ENCODE results near the gene POP5.

DNA sequence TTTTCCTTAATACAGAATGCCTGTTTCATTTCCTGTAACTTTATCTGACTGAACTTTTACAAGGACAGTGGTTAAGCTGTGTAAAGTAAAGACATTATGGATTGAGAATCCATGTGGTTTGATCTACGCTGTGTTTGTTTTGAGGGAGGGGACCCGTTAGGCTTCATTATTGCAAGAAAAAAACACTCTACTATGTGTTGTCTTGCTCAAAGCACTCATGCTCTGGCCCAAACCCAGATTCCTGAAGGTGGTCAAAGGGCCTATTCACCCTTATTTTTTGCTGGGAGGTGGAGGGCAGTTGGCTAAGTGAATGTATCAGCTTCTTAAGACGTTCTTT, 35.2 kb downstream of the POP5 start:
- TF ChIP-seq, protein P1, sequence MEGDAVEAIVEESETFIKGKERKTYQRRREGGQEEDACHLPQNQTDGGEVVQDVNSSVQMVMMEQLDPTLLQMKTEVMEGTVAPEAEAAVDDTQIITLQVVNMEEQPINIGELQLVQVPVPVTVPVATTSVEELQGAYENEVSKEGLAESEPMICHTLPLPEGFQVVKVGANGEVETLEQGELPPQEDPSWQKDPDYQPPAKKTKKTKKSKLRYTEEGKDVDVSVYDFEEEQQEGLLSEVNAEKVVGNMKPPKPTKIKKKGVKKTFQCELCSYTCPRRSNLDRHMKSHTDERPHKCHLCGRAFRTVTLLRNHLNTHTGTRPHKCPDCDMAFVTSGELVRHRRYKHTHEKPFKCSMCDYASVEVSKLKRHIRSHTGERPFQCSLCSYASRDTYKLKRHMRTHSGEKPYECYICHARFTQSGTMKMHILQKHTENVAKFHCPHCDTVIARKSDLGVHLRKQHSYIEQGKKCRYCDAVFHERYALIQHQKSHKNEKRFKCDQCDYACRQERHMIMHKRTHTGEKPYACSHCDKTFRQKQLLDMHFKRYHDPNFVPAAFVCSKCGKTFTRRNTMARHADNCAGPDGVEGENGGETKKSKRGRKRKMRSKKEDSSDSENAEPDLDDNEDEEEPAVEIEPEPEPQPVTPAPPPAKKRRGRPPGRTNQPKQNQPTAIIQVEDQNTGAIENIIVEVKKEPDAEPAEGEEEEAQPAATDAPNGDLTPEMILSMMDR (IDR thresholded peaks at IDR 0.05) = no peak
- TF ChIP-seq POLR2A (IDR thresholded peaks at IDR 0.05) = no peak
